ENCODE data around the gene ITIH5. TPM values are rescaled to one million over a fixed set of nuclear protein-coding genes. Genes with fewer than 3 reads are reported as not detected.

ITIH5 gene
- total and polyA plus RNA-seq, 7 donors = 0.60 to 126 (median 48.2) TPM

DNA sequence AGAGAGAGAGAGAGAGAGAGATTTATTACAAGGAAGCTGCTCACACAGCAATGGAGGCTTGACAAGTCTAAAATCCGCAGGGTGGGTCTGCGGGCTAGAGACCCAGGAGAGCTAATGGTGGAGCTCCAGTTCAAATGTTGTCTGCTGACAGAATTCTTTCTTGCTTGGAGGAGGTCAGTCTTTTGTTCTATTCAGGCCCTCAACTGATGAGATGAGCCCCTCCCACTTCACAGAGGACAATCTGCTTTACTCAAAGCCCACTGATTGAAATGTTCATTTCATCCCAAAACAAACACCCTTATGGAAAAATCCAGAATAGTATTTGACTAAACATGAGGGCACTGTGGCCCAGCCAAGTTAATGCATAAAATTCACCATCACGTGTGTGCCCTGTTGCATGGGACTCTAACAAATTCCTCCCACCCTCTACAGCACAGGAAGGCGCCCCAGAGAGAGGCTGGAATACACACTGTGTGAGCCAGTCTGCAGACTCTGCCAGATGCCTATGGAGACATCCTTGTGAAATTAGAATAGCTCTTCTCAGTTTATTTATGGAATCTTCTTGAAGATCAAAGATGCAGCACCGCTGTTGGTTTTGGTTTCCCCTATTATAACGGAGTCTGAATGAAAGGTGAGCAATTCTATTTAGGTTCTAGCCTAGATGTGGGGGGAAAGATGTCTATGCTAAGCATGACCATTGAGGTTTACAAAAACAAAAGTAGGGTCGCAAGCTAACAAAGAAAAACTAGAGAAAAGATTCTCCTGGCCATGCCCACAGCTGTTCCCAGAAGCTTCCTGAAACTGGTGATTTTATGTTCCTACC lies 132.9 kb downstream of the ITIH5 start:
- intact Hi-C loops (cut with DNase I) = no loop called here
- no peak for DNase-seq
- WGBS, 2 donors = 78 to 83% methylated on average over 7 of the region's 7 CpGs

DNA sequence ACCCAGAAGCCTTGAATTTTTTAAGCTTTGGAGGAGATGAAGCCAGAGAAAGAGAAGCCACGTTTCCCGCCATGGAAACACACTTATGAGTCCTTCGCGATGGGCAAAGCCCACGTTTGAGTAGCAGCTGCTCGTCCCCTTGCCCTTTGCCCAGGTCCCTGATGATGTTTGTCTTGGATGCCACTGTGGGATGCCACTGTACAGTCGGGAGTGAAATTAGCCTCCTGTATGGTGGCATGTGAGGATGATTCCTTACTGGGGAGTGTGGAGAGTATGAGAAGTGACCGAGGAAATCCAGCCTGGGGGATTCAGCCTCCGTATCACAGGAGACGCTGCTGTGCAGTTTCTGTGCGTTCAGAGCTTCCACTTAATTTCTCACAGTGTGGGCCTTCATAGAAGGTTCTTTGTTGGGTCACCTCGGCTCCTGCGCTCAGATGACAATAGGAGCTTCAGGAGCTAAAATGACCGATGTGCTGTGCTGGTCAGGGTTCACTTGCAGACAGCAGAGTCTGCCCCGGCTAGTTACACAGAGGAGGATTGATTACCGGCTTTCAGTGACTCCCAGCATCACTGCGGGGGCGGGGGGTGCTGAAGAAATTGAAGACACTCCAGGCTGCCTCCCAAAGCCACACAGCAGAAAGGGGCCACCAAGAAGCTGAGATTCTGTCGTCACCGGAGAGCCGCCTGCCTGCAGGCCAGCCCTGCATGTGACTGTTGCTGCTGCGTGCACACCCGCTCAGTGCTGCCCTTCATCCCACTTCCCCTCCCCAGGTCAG lies 133.9 kb downstream of the ITIH5 start:
- 65 to 78% methylated on average over 23 of the region's 23 CpGs for WGBS, 2 donors
- Histone ChIP-seq H3K4me3 (no peak overlapping the region), H3K27ac (no peak overlapping the region), H3K36me3 (no peaks in the 10 kb centered on the region), H3K27me3 (no peaks in the 10 kb centered on the region), H3K4me1 (peaks cover 0 to 8% (median 2%) of the 10 kb centered on the region in 4 donors), H3K9me3 (no peaks in the 10 kb centered on the region)
- TF ChIP-seq POLR2A (IDR thresholded peaks at IDR 0.05) (no peak), EP300 (IDR thresholded peaks at IDR 0.05) (no peak)
- DNase-seq = no peak
- intact Hi-C loops (cut with DNase I) = no loop called here

More for the DNA sequence above, 132.9 kb downstream of the ITIH5 start:
- Histone ChIP-seq H3K27me3 (no peaks in the 10 kb centered on the region), H3K9me3 (peaks cover 0 to 3% (median 0%) of the 10 kb centered on the region in 4 donors), H3K36me3 (no peaks in the 10 kb centered on the region), H3K4me1 (peaks cover 0 to 8% (median 2%) of the 10 kb centered on the region in 4 donors), H3K4me3 (no peak overlapping the region), H3K27ac (peak overlapping the region in 1 of 4 donors; percentile 11)
- no peak for TF ChIP-seq EP300 (IDR thresholded peaks at IDR 0.05)
- TF ChIP-seq POLR2A (IDR thresholded peaks at IDR 0.05) = no peak
- no peak for TF ChIP-seq POLR2AphosphoS5 (IDR thresholded peaks at IDR 0.05)
- TF ChIP-seq, protein P1, sequence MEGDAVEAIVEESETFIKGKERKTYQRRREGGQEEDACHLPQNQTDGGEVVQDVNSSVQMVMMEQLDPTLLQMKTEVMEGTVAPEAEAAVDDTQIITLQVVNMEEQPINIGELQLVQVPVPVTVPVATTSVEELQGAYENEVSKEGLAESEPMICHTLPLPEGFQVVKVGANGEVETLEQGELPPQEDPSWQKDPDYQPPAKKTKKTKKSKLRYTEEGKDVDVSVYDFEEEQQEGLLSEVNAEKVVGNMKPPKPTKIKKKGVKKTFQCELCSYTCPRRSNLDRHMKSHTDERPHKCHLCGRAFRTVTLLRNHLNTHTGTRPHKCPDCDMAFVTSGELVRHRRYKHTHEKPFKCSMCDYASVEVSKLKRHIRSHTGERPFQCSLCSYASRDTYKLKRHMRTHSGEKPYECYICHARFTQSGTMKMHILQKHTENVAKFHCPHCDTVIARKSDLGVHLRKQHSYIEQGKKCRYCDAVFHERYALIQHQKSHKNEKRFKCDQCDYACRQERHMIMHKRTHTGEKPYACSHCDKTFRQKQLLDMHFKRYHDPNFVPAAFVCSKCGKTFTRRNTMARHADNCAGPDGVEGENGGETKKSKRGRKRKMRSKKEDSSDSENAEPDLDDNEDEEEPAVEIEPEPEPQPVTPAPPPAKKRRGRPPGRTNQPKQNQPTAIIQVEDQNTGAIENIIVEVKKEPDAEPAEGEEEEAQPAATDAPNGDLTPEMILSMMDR (IDR thresholded peaks at IDR 0.05) = no peak

DNA sequence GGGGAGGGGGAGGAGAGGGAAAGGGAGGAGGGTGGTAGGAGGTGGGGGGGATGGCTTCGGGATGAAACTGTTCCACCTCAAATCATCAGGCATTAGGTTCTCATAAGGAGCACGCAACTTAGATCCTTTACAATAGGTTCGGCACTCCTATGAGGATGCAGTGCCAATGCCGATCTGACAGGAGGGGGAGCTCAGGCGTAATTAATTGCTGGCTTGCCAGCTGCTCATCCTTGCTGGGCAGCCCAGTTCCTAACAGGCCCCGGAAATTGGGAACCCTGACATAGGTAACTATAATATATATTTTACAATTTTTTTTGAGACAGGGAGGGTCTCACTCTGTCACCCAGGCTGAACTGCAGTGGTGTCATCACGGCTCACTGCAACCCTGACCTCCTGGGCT lies 137.1 kb downstream of the ITIH5 start:
- Histone ChIP-seq H3K27ac (no peak overlapping the region), H3K27me3 (no peaks in the 10 kb centered on the region), H3K4me3 (no peak overlapping the region), H3K36me3 (no peaks in the 10 kb centered on the region), H3K4me1 (peaks cover 0 to 8% (median 2%) of the 10 kb centered on the region in 4 donors), H3K9me3 (no peaks in the 10 kb centered on the region)
- intact Hi-C loops (cut with DNase I) = loop anchor here (5.0 to 10.0 kb wide), 3 partner anchors 138 to 267 kb away; partner anchors contain the start of genes ATP5F1C, ITIH5 and KIN
- peak; percentile 75 for DNase-seq
- 28 to 48% methylated on average over 7 of the region's 7 CpGs for WGBS, 2 donors
- TF ChIP-seq POLR2A (IDR thresholded peaks at IDR 0.05) (no peak), POLR2AphosphoS5 (IDR thresholded peaks at IDR 0.05) (no peak), EP300 (IDR thresholded peaks at IDR 0.05) (no peak)
- TF ChIP-seq, protein P1 (IDR thresholded peaks at IDR 0.05) = peak in 2 of 4 experiments; percentile 29 to 48

DNA sequence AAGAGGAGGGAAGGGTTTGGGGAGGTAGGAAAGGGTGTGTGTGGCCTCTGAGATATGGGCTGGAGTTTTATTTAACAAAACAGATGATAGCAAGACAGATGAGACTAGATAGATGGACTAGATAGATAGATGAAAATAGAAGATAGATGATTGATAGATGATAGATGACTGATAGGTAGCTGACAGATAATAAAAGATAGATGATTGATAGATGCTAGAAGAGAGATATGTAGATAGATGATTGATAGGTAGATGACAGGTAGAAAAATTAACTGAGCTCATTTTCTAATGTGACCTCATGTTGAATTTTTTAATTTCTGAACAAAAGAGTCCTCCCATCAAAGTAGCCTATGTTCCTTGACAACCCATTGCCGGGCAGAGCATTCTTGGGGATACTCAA lies 139.3 kb downstream of the ITIH5 start:
- TF ChIP-seq, protein P1 (IDR thresholded peaks at IDR 0.05) = no peak
- TF ChIP-seq POLR2A (IDR thresholded peaks at IDR 0.05) = no peak
- no peak for TF ChIP-seq EP300 (IDR thresholded peaks at IDR 0.05)
- TF ChIP-seq POLR2AphosphoS5 (IDR thresholded peaks at IDR 0.05) = no peak
- peaks cover 0 to 4% (median 0%) of the 10 kb centered on the region in 4 donors for H3K4me1 ChIP-seq
- H3K36me3 ChIP-seq = no peaks in the 10 kb centered on the region
- peaks cover 0 to 8% (median 0%) of the 10 kb centered on the region in 3 donors for H3K27me3 ChIP-seq
- DNase-seq = no peak
- no peaks in the 10 kb centered on the region for H3K9me3 ChIP-seq
- WGBS, 2 donors = 91 to 93% methylated on average over 1 of the region's 1 CpG
- intact Hi-C loops (cut with DNase I) = loop anchor here (5.0 to 10.0 kb wide), 3 partner anchors 140 to 265 kb away; partner anchors contain the start of genes ATP5F1C, ITIH5 and KIN
- H3K4me3 ChIP-seq = no peak overlapping the region
- H3K27ac ChIP-seq = no peak overlapping the region

DNA sequence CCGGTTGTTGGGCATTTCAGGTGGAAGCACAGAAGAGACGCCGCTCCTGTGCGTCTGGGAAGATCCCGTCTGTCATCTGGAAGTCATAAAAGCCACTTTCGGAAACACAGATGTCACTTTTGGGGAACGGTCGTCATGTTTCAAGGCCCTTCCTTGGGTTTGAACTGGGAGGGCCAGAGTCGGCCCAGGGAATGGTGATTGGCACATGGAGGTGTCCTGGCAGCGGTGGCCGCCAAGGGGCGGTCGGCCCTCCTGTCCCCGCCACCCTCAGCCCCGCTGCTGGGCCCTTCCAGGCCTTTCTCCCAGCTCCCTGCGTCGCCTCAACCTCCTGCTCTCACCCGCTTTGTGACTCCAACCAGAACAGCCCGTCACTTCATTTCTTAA lies 140.8 kb downstream of the ITIH5 start:
- Histone ChIP-seq H3K36me3 (no peaks in the 10 kb centered on the region), H3K9me3 (no peaks in the 10 kb centered on the region), H3K4me1 (peaks cover 0 to 4% (median 0%) of the 10 kb centered on the region in 4 donors), H3K27me3 (peaks cover 0 to 8% (median 0%) of the 10 kb centered on the region in 3 donors), H3K4me3 (no peak overlapping the region), H3K27ac (no peak overlapping the region)
- WGBS, 2 donors = 83 to 87% methylated on average over 19 of the region's 19 CpGs
- no peak for DNase-seq
- TF ChIP-seq POLR2AphosphoS5 (IDR thresholded peaks at IDR 0.05) (no peak), POLR2A (IDR thresholded peaks at IDR 0.05) (no peak), EP300 (IDR thresholded peaks at IDR 0.05) (no peak)
- TF ChIP-seq, protein P1 (IDR thresholded peaks at IDR 0.05) = no peak
- intact Hi-C loops (cut with DNase I) = loop anchor here (5.0 to 10.0 kb wide), 3 partner anchors 141 to 264 kb away; partner anchors contain the start of genes ATP5F1C, ITIH5 and KIN
